Fibroblast of lung (primary cell): ENCODE measurements around the gene NUP210L. TPM values are rescaled to one million over a fixed set of nuclear protein-coding genes. Genes with fewer than 3 reads are reported as not detected.

Experiments used
- DNase-seq, 2 donors: peaks; one replicate each; pipeline versions ENCODE4 v3.0.0 to v3.0.0-alpha.2; 2010; ENCODE audit warnings: low read depth in 2 of 2
- H2AFZ ChIP-seq: 2 replicates; pipeline ENCODE4 v1.5.1; 2012; ENCODE audit warnings: low read length, control low read depth, inconsistent platforms
- H3K27ac ChIP-seq: 2 replicates; pipeline ENCODE4 v1.5.1; 2011; ENCODE audit warnings: low read length, control low read depth; ENCODE audit not compliant: insufficient read depth
- H3K27me3 ChIP-seq: 2 replicates; pipeline ENCODE4 v1.5.1; 2011; ENCODE audit warnings: mild to moderate bottlenecking, low read length; ENCODE audit not compliant: control insufficient read depth, insufficient read depth
- H3K36me3 ChIP-seq: 2 replicates; pipeline ENCODE4 v1.5.1; 2011; ENCODE audit warnings: low read length; ENCODE audit not compliant: control insufficient read depth, insufficient read depth
- H3K4me1 ChIP-seq: 2 replicates; pipeline ENCODE4 v1.5.1; 2011; ENCODE audit warnings: low read length; ENCODE audit not compliant: control insufficient read depth, insufficient read depth; ENCODE audit errors: extremely low read depth
- H3K4me2 ChIP-seq: 2 replicates; pipeline ENCODE4 v1.5.1; 2011; ENCODE audit warnings: low read length, control low read depth; ENCODE audit not compliant: insufficient read depth; ENCODE audit errors: extremely low read depth
- H3K4me3 ChIP-seq, 4 experiments: fragments of 200-600 bp in 1 of 4; sonication (generic) in 1 of 4; replicated peaks in 1 of 4; 2 replicates each; pipeline ENCODE4 v1.5.1; 2011 to 2016; ENCODE audit warnings: low read length in 4 of 4, low read depth in 3 of 4, mild to moderate bottlenecking in 3 of 4, control low read depth in 2 of 4, inconsistent platforms in 1 of 4, mixed read lengths in 1 of 4; ENCODE audit not compliant: insufficient read depth in 1 of 4; ENCODE audit errors: control extremely low read depth in 1 of 4
- H3K79me2 ChIP-seq: 2 replicates; pipeline ENCODE4 v1.5.1; 2012; ENCODE audit warnings: mild to moderate bottlenecking, low read length, inconsistent platforms; ENCODE audit not compliant: control insufficient read depth, insufficient read depth
- H3K9ac ChIP-seq: 2 replicates; pipeline ENCODE4 v1.5.1; 2011; ENCODE audit warnings: mild to moderate bottlenecking, low read length, control low read depth; ENCODE audit not compliant: insufficient read depth
- H3K9me3 ChIP-seq: 2 replicates; pipeline ENCODE4 v1.5.1; 2012; ENCODE audit warnings: low read depth, low read length; ENCODE audit not compliant: control insufficient read depth, insufficient read depth
- H4K20me1 ChIP-seq: 2 replicates; pipeline ENCODE4 v1.5.1; 2011; ENCODE audit warnings: low read length; ENCODE audit not compliant: control insufficient read depth, insufficient read depth; ENCODE audit errors: extremely low read depth
- EZH2 ChIP-seq: IDR thresholded peaks from 2 replicates; pipeline ENCODE4 v1.5.1; 2012; ENCODE audit warnings: low read length, control low read depth, mild to moderate bottlenecking; ENCODE audit errors: missing control alignments
- polyA plus RNA-seq, 2 donors: library from polyadenylated mRNA; depleted of rRNA in 1 of 2; stranded (reverse) in 1 of 2; unstranded in 1 of 2; fragments of >200 nt; gene quantifications; 2 replicates each; pipeline ENCODE4 v1.2.1, GENCODE V29; 2011 to 2012; ENCODE audit warnings: missing spikeins in 1 of 2
- total RNA-seq: library from RNA; depleted of rRNA; stranded (reverse); fragments of >200 nt; gene quantifications from 2 replicates; pipeline ENCODE4 v1.2.1, GENCODE V29; 2014
- TF ChIP-seq, protein P1 (sequence below), 2 donors: IDR thresholded peaks in 1 of 2; conservative IDR thresholded peaks in 1 of 2; 1 replicate in 1 of 2; 2 replicates in 1 of 2; pipeline ENCODE4 v1.5.1; 2011 to 2012; ENCODE audit warnings: low read length in 2 of 2, control low read depth in 1 of 2, inconsistent platforms in 1 of 2, low read depth in 1 of 2, mild to moderate bottlenecking in 1 of 2

Gene NUP210L
- total and polyA plus RNA-seq, 2 donors (not counting 1 experiment from before 2014, with no cell fraction given) = 0.08 to 0.17 TPM

DNA sequence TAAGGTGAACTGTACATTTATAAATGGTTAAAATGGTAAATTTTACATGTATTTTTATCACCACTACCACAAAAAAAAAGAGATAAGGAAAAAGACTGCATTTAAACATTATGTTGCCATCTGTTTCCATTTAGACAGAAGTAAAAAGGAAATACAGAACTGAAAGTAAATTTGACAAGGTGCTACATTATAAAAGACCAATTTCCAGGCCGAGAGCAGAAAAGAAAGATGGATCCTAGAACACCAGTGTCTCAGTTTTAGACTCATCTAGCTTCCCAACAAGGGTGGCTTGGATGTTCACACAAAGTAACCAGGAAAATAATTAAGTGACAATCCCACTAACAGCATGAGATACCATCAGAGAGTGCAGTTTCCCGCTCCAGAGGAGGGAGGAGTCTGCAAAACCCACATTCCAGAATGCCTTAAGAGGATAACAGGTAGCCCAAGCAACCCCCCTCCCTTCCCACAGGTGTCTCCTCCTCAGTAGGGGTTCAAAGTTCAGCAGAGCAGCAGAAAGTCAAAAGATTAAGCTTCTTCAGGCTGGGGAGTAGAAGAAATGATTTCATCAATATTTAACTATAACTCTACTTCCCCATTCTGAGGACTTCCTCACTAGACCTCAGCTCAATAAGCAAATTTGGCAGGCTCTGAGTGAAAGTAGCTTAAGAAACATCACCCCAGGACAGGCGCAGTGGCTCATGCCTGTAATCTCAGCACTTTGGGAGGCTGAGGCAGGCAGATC is 25.2 kb upstream of the NUP210L start:
- Histone ChIP-seq H3K4me2 (peak overlapping the region; percentile 68), H3K9me3 (no peaks in the 10 kb centered on the region), H4K20me1 (peaks cover 8% of the 10 kb centered on the region), H3K4me1 (peaks cover 20% of the 10 kb centered on the region), H3K79me2 (peaks cover 76% of the 10 kb centered on the region), H3K9ac (no peak overlapping the region), H3K4me3 (peak overlapping the region in 2 of 4 experiments; percentile 36 to 79), H3K27me3 (no peaks in the 10 kb centered on the region), H3K27ac (no peak overlapping the region), H2AFZ (no peak overlapping the region), H3K36me3 (peaks cover 6% of the 10 kb centered on the region)
- DNase-seq = no peak
- no peak for TF ChIP-seq EZH2
- TF ChIP-seq, protein P1, sequence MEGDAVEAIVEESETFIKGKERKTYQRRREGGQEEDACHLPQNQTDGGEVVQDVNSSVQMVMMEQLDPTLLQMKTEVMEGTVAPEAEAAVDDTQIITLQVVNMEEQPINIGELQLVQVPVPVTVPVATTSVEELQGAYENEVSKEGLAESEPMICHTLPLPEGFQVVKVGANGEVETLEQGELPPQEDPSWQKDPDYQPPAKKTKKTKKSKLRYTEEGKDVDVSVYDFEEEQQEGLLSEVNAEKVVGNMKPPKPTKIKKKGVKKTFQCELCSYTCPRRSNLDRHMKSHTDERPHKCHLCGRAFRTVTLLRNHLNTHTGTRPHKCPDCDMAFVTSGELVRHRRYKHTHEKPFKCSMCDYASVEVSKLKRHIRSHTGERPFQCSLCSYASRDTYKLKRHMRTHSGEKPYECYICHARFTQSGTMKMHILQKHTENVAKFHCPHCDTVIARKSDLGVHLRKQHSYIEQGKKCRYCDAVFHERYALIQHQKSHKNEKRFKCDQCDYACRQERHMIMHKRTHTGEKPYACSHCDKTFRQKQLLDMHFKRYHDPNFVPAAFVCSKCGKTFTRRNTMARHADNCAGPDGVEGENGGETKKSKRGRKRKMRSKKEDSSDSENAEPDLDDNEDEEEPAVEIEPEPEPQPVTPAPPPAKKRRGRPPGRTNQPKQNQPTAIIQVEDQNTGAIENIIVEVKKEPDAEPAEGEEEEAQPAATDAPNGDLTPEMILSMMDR (conservative IDR thresholded peaks at IDR 0.05 in 1 of 2, IDR thresholded peaks at IDR 0.05 in 1 of 2; ENCODE audit: low read depth in 1 of 2, low read length in 2 of 2) = no peak

DNA sequence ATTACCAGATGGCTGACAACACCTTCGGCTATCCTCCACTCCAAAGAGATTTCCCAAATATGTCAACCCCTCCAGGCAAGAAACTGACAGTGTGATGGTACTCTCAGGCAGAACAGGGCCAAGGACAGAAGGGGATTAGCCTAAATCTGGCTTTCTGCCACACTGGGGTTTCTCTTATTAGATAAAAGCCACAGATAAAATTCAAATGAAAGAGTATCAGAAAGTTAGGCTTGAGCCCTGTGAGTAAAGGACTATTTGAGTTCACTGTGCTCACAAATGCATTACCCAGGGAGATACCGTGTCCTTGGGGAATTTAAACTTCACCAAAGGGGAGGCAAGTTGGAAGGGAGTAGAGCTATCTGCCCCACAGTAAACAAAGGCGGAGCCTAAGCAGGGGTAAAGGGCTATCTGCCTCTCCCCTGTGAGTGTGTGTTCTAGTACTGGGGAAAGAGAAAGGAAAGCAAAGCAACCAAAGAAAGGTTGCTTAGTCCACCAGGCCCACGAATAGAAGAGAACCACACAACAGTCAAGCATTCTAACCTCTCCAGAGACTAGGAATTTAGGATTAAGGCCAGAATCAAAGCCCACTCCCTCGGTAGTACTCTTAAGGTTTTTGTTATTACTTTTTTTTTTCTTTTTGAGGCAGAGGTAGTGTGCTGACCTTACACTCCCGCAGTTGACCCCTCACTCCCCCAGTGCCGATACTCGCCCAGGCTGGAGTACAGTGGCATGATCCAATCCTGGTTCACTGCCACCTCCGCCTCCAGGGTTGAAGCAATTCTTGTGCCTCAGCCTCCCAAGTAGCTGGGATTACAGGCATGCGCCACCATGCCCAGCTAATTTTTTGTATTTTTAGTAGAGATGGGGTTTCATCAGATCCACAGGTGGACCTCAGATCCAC is 24.3 kb upstream of the NUP210L start:
- no peak overlapping the region for H2AFZ ChIP-seq
- DNase-seq = no peak
- peak overlapping the region in 1 of 4 experiments; percentile 10 for H3K4me3 ChIP-seq
- H4K20me1 ChIP-seq = peaks cover 8% of the 10 kb centered on the region
- no peaks in the 10 kb centered on the region for H3K27me3 ChIP-seq
- H3K9ac ChIP-seq = no peak overlapping the region
- H3K36me3 ChIP-seq = peaks cover 6% of the 10 kb centered on the region
- peaks cover 20% of the 10 kb centered on the region for H3K4me1 ChIP-seq
- peak overlapping the region; percentile 7 for H3K4me2 ChIP-seq
- H3K9me3 ChIP-seq = no peaks in the 10 kb centered on the region
- TF ChIP-seq EZH2 = no peak
- TF ChIP-seq, protein P1 (conservative IDR thresholded peaks at IDR 0.05 in 1 of 2, IDR thresholded peaks at IDR 0.05 in 1 of 2; ENCODE audit: low read depth in 1 of 2, low read length in 2 of 2) = no peak
- peaks cover 83% of the 10 kb centered on the region for H3K79me2 ChIP-seq
- peak overlapping the region; percentile 43 for H3K27ac ChIP-seq

DNA sequence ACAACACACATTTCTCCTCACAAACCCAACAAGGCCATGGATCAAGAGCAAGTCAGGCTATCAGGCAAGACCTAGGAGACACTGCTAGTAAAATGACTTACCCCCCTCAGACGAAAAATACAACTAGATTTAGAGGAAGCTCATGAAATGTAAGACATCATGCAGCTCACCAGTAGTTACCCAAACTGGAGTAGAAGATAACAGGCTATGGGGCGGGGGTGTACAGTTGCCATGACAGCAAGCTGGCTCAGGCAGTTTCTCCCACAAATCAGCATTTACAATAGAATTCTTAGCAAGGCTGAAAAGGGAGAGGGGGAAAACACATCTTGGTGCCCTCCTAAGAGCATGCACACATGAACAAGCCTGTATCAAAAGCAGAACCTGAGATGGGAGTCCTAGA is 23.1 kb upstream of the NUP210L start:
- DNase-seq = peak in 1 of 2 donors; percentile 34
- peaks cover 15% of the 10 kb centered on the region for H3K4me1 ChIP-seq
- peaks cover 8% of the 10 kb centered on the region for H3K36me3 ChIP-seq
- H4K20me1 ChIP-seq = peaks cover 8% of the 10 kb centered on the region
- peak overlapping the region; percentile 56 for H3K4me2 ChIP-seq
- H3K27ac ChIP-seq = no peak overlapping the region
- peak overlapping the region in 1 of 4 experiments; percentile 6 for H3K4me3 ChIP-seq
- H2AFZ ChIP-seq = no peak overlapping the region
- H3K27me3 ChIP-seq = no peaks in the 10 kb centered on the region
- H3K9ac ChIP-seq = no peak overlapping the region
- peaks cover 92% of the 10 kb centered on the region for H3K79me2 ChIP-seq
- H3K9me3 ChIP-seq = no peaks in the 10 kb centered on the region
- TF ChIP-seq, protein P1 (conservative IDR thresholded peaks at IDR 0.05 in 1 of 2, IDR thresholded peaks at IDR 0.05 in 1 of 2; ENCODE audit: low read depth in 1 of 2, low read length in 2 of 2) = no peak
- TF ChIP-seq EZH2 = no peak
